VCaP (cell line): ENCODE results near the gene RMC1.

Experiments
- H3K27ac ChIP-seq: fragments of 450-650 bp; 2 replicates; pipeline ENCODE4 v1.5.1; 2017
- TF ChIP-seq, protein P1 (sequence below): fragments of 450-650 bp; conservative IDR thresholded peaks from 2 replicates; pipeline ENCODE4 v1.5.1; 2017; ENCODE audit warnings: mild to moderate bottlenecking, moderate library complexity

Gene RMC1

DNA sequence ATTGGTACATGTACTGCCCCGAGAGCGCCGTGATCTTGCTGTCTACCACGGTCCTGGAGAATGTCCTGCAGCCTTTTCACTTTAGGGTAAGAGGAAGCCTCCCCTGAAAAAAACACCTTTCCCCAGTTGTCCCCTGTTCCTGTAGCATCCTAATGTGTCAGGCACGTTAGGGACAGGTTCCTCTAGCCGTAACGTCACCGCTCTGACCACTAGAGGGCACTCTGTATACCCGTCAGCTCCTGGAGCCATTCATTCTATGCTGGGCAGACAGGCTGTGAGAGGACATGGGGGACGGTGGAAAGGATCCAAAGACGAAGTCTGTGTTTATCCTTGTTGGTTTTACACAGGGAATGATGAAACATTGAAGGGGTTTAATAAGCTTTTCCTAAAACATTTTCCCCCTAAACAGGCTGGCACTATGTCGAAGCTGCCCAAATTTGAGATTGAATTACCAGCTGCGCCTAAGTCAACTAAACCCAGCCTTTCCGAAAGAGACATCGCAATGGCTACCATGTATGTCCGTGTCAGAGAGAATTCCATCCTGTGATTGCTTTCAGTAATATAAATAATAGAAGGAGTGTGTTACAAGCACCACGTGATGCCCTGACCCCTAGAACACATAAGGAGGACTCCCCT, 12.7 kb downstream of the RMC1 start:
- TF ChIP-seq, protein P1, sequence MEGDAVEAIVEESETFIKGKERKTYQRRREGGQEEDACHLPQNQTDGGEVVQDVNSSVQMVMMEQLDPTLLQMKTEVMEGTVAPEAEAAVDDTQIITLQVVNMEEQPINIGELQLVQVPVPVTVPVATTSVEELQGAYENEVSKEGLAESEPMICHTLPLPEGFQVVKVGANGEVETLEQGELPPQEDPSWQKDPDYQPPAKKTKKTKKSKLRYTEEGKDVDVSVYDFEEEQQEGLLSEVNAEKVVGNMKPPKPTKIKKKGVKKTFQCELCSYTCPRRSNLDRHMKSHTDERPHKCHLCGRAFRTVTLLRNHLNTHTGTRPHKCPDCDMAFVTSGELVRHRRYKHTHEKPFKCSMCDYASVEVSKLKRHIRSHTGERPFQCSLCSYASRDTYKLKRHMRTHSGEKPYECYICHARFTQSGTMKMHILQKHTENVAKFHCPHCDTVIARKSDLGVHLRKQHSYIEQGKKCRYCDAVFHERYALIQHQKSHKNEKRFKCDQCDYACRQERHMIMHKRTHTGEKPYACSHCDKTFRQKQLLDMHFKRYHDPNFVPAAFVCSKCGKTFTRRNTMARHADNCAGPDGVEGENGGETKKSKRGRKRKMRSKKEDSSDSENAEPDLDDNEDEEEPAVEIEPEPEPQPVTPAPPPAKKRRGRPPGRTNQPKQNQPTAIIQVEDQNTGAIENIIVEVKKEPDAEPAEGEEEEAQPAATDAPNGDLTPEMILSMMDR, result peak; percentile 93
- H3K27ac ChIP-seq, result no peak overlapping the region

DNA sequence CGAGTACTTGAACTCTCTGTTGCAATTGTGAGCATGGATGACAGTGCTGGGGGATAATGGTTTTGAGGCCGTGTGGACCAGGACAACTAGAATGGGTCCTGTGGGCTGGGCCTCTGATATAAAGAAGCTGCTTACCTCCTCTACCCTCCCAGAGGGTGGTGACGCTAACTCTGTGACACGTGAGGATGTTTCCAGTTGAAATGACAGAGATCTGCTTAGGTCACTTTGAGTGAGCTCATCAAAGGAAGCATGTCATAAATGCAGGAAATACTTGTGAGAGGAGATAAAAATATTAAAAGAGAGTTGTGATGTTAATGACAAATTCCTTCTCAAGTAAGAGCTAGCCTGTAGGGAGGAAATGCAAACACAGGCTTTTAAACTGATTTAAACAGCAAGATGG, 16.4 kb downstream of the RMC1 start:
- TF ChIP-seq, protein P1, result no peak
- no peak overlapping the region for H3K27ac ChIP-seq

DNA sequence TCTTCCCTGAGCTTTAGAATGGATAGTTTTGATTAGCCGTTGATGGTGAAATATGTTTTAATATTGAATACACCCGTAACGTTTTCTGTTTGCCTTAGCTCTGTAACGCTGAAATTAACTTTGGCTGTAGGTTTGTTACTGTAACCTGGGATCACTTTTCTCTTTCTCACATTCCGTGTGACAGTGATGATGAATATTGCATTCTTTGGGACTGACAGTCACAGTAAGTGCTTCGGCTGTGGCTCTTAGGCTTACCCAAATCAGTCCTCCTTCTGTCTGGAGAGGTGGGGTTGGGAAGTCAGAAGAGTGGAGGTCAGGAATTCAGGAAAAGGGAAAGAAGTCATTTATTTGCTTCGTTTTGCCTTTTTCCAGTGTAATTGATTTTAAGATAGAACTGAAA, 18.0 kb downstream of the RMC1 start:
- TF ChIP-seq, protein P1, result no peak

DNA sequence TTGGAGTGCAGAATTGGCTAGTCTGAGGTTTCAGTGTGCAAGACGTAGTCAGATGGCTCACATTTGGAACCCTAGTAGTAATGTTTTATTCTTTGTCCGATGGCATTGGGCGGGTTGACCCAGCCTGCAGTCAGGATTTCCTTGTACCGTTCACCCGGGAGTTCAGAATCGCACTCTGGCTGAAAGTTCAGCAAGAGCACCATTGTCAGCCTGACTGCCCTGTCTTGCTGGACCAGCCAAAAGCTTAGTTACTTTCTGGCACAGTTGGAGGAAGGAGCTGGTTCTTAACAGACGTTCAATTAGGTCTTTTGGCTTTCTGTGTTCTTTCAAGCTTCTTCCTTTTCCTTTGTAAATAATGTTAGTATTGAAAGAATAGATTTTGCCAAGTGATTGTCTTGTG, 18.6 kb downstream of the RMC1 start:
- TF ChIP-seq, protein P1, result no peak
- H3K27ac ChIP-seq, result no peak overlapping the region

More for the DNA sequence above, 18.0 kb downstream of the RMC1 start:
- H3K27ac ChIP-seq, result no peak overlapping the region

DNA sequence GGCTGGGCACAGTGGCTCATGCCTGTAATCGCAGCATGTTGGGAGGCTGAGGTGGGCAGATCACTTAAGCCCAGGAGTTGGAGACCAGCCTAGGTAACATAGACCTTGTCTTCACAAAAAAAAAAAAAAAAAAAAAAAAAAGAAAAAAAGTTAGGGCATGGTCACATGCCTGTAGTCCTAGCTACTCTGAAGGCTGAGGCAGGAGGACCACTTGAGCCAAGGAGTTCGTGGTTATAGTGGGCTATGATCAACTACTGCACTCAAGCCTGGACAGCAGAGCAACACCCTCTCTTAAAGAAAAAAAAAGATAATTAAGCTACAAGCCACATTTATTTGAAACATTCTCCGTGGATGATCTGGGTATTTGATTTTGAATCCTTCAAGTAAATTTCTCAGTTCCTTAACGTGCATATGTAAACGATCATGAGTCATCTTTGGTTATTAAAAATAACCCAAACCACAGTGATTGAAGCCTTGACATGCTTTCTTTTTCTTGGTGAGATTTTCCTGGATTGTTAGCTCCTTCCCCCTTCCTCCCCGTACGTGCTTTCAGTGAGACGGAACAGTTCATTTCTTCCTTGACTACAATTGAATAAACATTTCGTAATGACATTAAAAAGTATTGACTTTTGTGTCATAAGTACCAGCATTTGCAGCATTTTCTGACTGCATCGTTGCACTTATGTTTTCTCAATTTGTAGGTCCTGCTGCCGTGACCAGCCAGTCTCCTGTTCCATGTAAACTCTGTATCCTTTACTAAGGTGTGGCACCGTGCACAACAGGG, 20.3 kb downstream of the RMC1 start:
- TF ChIP-seq, protein P1, result no peak
- no peak overlapping the region for H3K27ac ChIP-seq

DNA sequence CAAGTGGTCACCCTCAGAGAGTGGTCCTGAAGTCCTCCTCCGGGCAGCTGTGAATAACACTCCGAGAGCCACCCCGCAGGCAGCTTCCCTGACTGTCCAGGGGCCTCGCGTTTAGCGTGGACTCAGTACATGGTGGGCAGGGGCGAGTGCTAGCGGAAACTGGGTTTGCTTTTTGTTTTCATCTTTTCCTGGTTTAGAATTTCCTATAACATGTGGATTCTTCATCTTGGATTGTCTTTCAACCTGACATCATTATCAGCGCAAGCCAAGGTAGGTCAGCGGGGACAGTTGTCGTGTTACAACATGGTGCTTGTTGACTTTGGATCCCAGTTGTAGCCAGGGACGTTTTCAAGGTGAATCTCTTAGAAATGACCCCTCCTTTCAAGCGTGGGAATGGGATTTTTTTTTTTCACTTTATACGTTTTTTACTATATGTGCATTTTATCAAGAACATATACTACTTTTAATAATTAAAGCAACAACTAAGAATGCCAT, 20.9 kb downstream of the RMC1 start:
- no peak overlapping the region for H3K27ac ChIP-seq
- TF ChIP-seq, protein P1, result no peak

DNA sequence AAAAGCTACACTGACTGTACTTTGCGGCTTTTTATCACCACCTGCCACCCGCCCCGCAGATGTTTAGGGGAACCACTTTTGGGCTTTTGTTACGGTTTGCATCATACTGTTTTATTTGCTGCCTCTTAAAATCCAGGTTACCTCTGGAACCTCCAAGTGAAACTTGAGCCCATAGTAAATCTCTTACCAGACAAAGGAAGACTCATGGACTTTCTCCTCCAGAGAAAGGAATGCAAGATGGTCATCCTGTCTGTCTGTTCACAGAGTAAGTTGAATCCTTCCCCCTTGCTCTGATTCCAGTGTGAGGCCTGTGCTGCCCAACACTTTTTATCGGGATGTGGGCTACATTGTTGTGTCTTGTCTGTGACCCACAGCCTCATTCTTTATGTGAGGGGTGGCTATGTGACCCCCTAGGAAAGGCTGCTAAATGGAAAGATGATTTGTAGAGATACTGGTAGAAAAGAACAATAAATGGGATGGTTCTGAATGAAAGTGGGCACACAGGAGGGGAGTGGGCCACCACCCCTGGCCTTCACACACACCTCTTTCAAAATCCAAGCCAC, 23.3 kb downstream of the RMC1 start:
- TF ChIP-seq, protein P1, result no peak

More for the DNA sequence above, 23.3 kb downstream of the RMC1 start:
- H3K27ac ChIP-seq, result no peak overlapping the region
